Fibroblast of pulmonary artery (primary cell): ENCODE results near the gene TUBB3.

Source experiments
- DNase-seq: peaks from one replicate; pipeline ENCODE4 v3.0.0-alpha.2; 2010; ENCODE audit warnings: low read depth
- H3K4me3 ChIP-seq: replicated peaks from 2 replicates; pipeline ENCODE4 v1.5.1; 2011; ENCODE audit warnings: low read depth, mild to moderate bottlenecking, control low read depth, low read length, moderate library complexity
- TF ChIP-seq, protein P1 (sequence below): IDR thresholded peaks from 2 replicates; pipeline ENCODE4 v1.5.1; 2011; ENCODE audit warnings: mild to moderate bottlenecking, control low read depth, low read length, inconsistent platforms; ENCODE audit errors: missing control alignments

Gene TUBB3

DNA sequence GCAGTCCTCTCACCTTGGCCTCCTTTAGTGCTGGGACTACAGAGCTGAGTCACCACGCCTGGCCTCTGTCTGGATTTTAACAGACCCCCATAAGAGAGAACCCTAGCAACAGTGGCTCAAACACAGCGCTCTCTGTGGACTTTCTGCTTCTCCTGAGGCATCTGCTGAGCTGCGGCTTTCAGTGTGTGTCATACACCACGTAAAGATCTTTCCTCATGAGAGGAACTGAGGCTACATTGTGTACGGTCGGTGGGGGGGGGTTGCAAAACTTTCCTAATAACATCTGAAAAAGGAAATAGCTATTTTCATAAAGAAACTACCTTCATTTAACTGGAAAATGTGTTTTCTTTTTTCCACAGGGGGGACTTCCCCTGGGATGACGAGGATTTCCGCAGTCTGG lies 58.3 kb downstream of the TUBB3 start:
- DNase-seq: no peak
- no peak overlapping the region for H3K4me3 ChIP-seq
- TF ChIP-seq, protein P1, sequence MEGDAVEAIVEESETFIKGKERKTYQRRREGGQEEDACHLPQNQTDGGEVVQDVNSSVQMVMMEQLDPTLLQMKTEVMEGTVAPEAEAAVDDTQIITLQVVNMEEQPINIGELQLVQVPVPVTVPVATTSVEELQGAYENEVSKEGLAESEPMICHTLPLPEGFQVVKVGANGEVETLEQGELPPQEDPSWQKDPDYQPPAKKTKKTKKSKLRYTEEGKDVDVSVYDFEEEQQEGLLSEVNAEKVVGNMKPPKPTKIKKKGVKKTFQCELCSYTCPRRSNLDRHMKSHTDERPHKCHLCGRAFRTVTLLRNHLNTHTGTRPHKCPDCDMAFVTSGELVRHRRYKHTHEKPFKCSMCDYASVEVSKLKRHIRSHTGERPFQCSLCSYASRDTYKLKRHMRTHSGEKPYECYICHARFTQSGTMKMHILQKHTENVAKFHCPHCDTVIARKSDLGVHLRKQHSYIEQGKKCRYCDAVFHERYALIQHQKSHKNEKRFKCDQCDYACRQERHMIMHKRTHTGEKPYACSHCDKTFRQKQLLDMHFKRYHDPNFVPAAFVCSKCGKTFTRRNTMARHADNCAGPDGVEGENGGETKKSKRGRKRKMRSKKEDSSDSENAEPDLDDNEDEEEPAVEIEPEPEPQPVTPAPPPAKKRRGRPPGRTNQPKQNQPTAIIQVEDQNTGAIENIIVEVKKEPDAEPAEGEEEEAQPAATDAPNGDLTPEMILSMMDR: no peak

DNA sequence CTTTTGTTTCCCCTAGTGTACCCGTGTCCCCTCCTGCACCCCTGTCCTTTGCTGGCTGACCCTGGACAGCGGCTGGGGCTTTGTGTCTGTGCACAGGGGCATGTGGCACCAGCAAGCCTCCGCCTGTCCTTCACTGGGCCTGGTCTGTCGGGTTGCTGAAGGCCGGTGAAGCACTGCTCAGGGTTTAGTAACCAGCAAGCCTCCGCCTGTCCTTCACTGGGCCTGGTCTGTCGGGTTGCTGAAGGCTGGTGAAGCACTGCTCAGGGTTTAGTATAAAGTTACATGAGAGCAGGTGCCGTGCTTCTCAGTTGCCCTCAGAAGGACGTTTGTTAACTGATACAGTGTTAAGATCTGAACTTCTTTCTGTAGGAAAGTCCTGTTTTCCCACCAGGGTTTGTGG lies 59.2 kb downstream of the TUBB3 start:
- H3K4me3 ChIP-seq: no peak overlapping the region
- DNase-seq: no peak
- TF ChIP-seq, protein P1: no peak

DNA sequence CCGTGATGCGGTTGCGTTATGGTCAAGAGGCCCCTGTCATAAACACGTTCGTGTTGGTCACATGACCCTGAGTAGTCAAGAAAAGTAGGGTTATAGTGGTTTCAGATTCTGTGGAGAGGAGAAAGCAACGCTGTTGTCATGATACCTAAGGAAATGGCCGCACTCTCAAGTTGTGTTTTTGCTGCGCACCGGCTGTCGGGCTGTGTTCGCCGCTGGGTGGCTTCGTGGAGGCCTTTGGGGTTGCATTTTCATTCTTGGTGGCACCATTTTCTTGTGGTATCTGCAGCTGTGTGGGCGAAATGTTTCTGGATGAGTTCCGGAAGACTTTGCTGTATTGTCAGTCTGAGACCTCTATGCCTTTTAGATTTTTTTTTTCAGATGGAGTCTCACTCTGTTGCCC lies 60.4 kb downstream of the TUBB3 start:
- no peak overlapping the region for H3K4me3 ChIP-seq
- no peak for DNase-seq
- TF ChIP-seq, protein P1: no peak

GRCh38 chr16:89984216-89984615 lies 61.1 kb downstream of the TUBB3 start:
- TF ChIP-seq, protein P1: no peak
- H3K4me3 ChIP-seq: no peak overlapping the region
- DNase-seq: no peak

GRCh38 chr16:89985219-89985618 lies 62.1 kb downstream of the TUBB3 start:
- H3K4me3 ChIP-seq: no peak overlapping the region
- TF ChIP-seq, protein P1: no peak
- no peak for DNase-seq
